ENCODE results near the gene ATG101.

Gene ATG101

GRCh38 chr12:52045794-52046199 lies 24.0 kb upstream of the ATG101 start:
- TF ChIP-seq POLR2AphosphoS5 (IDR thresholded peaks at IDR 0.05; ENCODE audit: borderline replicate concordance, low read depth, low read length): no peak
- TF ChIP-seq EZH2 (IDR thresholded peaks at IDR 0.05): no peak
- TF ChIP-seq FOXP2 (optimal IDR thresholded peaks at IDR 0.05; ENCODE audit: control extremely low read depth, extremely low read length, insufficient read depth): no peak
- H3K4me3 ChIP-seq: no peak overlapping the region
- DNase-seq (ENCODE audit: low read depth, low spot score): no peak
- H3K9me3 ChIP-seq (ENCODE audit: low read depth, low read length): no peaks in the 10 kb centered on the region
- H3K27ac ChIP-seq: no peak overlapping the region
- no peaks in the 10 kb centered on the region; the same call in 1 of the 2 replicates for H3K36me3 ChIP-seq (ENCODE audit: insufficient read depth, low read length)
- H3K9ac ChIP-seq (ENCODE audit: insufficient read length): no peak overlapping the region

- TF ChIP-seq POLR2AphosphoS5 (IDR thresholded peaks at IDR 0.05; ENCODE audit: borderline replicate concordance, low read depth, low read length) (no peak), EZH2 (IDR thresholded peaks at IDR 0.05) (no peak), FOXP2 (optimal IDR thresholded peaks at IDR 0.05; ENCODE audit: control extremely low read depth, extremely low read length, insufficient read depth) (no peak)
- no peak for DNase-seq (ENCODE audit: low read depth, low spot score)
- Histone ChIP-seq H3K27ac (no peak overlapping the region), H3K9ac (ENCODE audit: insufficient read length) (no peak overlapping the region), H3K9me3 (ENCODE audit: low read depth, low read length) (no peaks in the 10 kb centered on the region), H3K4me3 (no peak overlapping the region), H3K36me3 (ENCODE audit: insufficient read depth, low read length) (no peaks in the 10 kb centered on the region; the same call in 1 of the 2 replicates)
Observed at GRCh38 chr12:52046859-52047258, 22.9 kb upstream of the ATG101 start.

GRCh38 chr12:52049286-52049685 lies 20.5 kb upstream of the ATG101 start:
- Histone ChIP-seq H3K9ac (ENCODE audit: insufficient read length) (no peak overlapping the region), H3K36me3 (ENCODE audit: insufficient read depth, low read length) (no peaks in the 10 kb centered on the region; the same call in 1 of the 2 replicates), H3K4me3 (no peak overlapping the region), H3K9me3 (ENCODE audit: low read depth, low read length) (no peaks in the 10 kb centered on the region), H3K27ac (no peak overlapping the region)
- DNase-seq (ENCODE audit: low read depth, low spot score): no peak
- TF ChIP-seq FOXP2 (optimal IDR thresholded peaks at IDR 0.05; ENCODE audit: control extremely low read depth, extremely low read length, insufficient read depth) (no peak), EZH2 (IDR thresholded peaks at IDR 0.05) (no peak), POLR2AphosphoS5 (IDR thresholded peaks at IDR 0.05; ENCODE audit: borderline replicate concordance, low read depth, low read length) (no peak)

GRCh38 chr12:52049688-52050087 lies 20.1 kb upstream of the ATG101 start:
- Histone ChIP-seq H3K4me3 (no peak overlapping the region), H3K27ac (no peak overlapping the region), H3K9ac (ENCODE audit: insufficient read length) (no peak overlapping the region), H3K9me3 (ENCODE audit: low read depth, low read length) (no peaks in the 10 kb centered on the region), H3K36me3 (ENCODE audit: insufficient read depth, low read length) (no peaks in the 10 kb centered on the region; the same call in 1 of the 2 replicates)
- TF ChIP-seq FOXP2 (optimal IDR thresholded peaks at IDR 0.05; ENCODE audit: control extremely low read depth, extremely low read length, insufficient read depth) (no peak), EZH2 (IDR thresholded peaks at IDR 0.05) (no peak), POLR2AphosphoS5 (IDR thresholded peaks at IDR 0.05; ENCODE audit: borderline replicate concordance, low read depth, low read length) (no peak)
- no peak for DNase-seq (ENCODE audit: low read depth, low spot score)

GRCh38 chr12:52050116-52050757 lies 19.5 kb upstream of the ATG101 start:
- Histone ChIP-seq H3K27ac (peak overlapping the region; percentile 87), H3K9me3 (ENCODE audit: low read depth, low read length) (no peaks in the 10 kb centered on the region), H3K4me3 (peak overlapping the region; percentile 88), H3K9ac (ENCODE audit: insufficient read length) (peak overlapping the region; percentile 89), H3K36me3 (ENCODE audit: insufficient read depth, low read length) (no peaks in the 10 kb centered on the region; the same call in 1 of the 2 replicates)
- no peak for DNase-seq (ENCODE audit: low read depth, low spot score)
- TF ChIP-seq POLR2AphosphoS5 (IDR thresholded peaks at IDR 0.05; ENCODE audit: borderline replicate concordance, low read depth, low read length) (no peak), EZH2 (IDR thresholded peaks at IDR 0.05) (no peak), FOXP2 (optimal IDR thresholded peaks at IDR 0.05; ENCODE audit: control extremely low read depth, extremely low read length, insufficient read depth) (no peak)

- no peak for DNase-seq (ENCODE audit: low read depth, low spot score)
- Histone ChIP-seq H3K27ac (peak within 1 kb of the TSS; percentile 87), H3K9me3 (ENCODE audit: low read depth, low read length) (no peaks in the 10 kb centered on the region), H3K36me3 (ENCODE audit: insufficient read depth, low read length) (no peaks in the 10 kb centered on the region; the same call in 1 of the 2 replicates), H3K4me3 (peak within 1 kb of the TSS; percentile 88), H3K9ac (ENCODE audit: insufficient read length) (peak within 1 kb of the TSS; percentile 89)
- peak; percentile 78 for TF ChIP-seq FOXP2 (optimal IDR thresholded peaks at IDR 0.05; ENCODE audit: control extremely low read depth, extremely low read length, insufficient read depth)
- TF ChIP-seq POLR2AphosphoS5 (IDR thresholded peaks at IDR 0.05; ENCODE audit: borderline replicate concordance, low read depth, low read length): peak; percentile 82; the same call in 1 of the 2 replicates
- no peak for TF ChIP-seq EZH2 (IDR thresholded peaks at IDR 0.05)
Observed at GRCh38 chr12:52050758-52051541, 18.8 kb upstream of the ATG101 start, which contains the start of gene NR4A1. Gene NR4A1 (plus strand): TSS chr12:52051442. CDS start chr12:52054329, 2,887 bp downstream.

- H3K36me3 ChIP-seq (ENCODE audit: insufficient read depth, low read length): peaks cover 4% of the 10 kb centered on the region; the same call in 1 of the 2 replicates
- TF ChIP-seq POLR2AphosphoS5 (IDR thresholded peaks at IDR 0.05; ENCODE audit: borderline replicate concordance, low read depth, low read length) (no peak), FOXP2 (optimal IDR thresholded peaks at IDR 0.05; ENCODE audit: control extremely low read depth, extremely low read length, insufficient read depth) (no peak), EZH2 (IDR thresholded peaks at IDR 0.05) (no peak)
- no peak for DNase-seq (ENCODE audit: low read depth, low spot score)
- no peaks in the 10 kb centered on the region for H3K9me3 ChIP-seq (ENCODE audit: low read depth, low read length)
- no peak overlapping the region for H3K27ac ChIP-seq
- H3K9ac ChIP-seq (ENCODE audit: insufficient read length): no peak overlapping the region
- no peak overlapping the region for H3K4me3 ChIP-seq
Observed at GRCh38 chr12:52052468-52053186, 17.2 kb upstream of the ATG101 start.
